ENCODE data around the gene PDSS1. TPM values are rescaled to one million over a fixed set of nuclear protein-coding genes. Genes with fewer than 3 reads are reported as not detected.

Gene PDSS1
- polyA plus RNA-seq, 1 of the 3 experiments (the other 2 are of a cell fraction): 14.9 TPM

DNA sequence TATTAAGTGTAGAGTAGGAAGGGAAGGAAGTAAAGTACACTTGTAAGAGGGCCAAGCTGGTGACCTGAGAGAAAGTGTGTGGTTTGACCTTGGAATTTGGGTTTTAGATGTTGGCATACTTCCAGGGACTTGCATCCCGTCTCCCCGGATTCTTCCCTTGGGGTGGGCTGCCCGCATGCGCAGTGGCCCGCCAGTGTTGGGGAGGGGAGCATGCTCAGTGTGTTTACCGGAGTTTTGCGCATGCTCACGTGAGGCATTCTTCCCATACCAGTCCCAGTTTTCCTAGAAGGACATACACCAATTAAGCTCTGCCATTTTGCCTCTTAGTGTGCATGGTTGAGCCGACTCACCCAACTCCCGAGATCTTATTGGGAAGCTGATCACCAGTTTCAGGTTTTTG, 9.4 kb downstream of the PDSS1 start:
- H3K4me3 ChIP-seq (ENCODE audit: low read depth in 2 of 2, low read length in 1 of 2): no peak overlapping the region
- no peaks in the 10 kb centered on the region for H3K9me2 ChIP-seq
- H3K36me3 ChIP-seq (replicated peaks in 1 of 2; ENCODE audit: control insufficient read depth in 1 of 2, insufficient read depth in 2 of 2, low read length in 1 of 2): peaks cover 2 to 28% of the 10 kb centered on the region in 2 experiments
- peaks cover 20% of the 10 kb centered on the region; the same call in 1 of the 2 replicates for H3K79me2 ChIP-seq (ENCODE audit: insufficient read depth)
- H3K4me2 ChIP-seq: no peak overlapping the region
- H3K4me1 ChIP-seq (ENCODE audit: control insufficient read depth in 1 of 2, insufficient read depth in 2 of 2, low read depth in 1 of 2, low read length in 1 of 2): no peaks in the 10 kb centered on the region
- no peaks in the 10 kb centered on the region for H4K20me1 ChIP-seq (ENCODE audit: insufficient read depth)
- H2AFZ ChIP-seq (ENCODE audit: low read depth): no peak overlapping the region
- H3F3A ChIP-seq (replicated peaks; ENCODE audit: insufficient read depth): no peaks in the 10 kb centered on the region
- no peak overlapping the region for H3K9ac ChIP-seq
- no peak for DNase-seq
- 84% methylated on average over 10 of the region's 10 CpGs for WGBS (ENCODE audit: low lambda C conversion rate)
- no peak for TF ChIP-seq TAF1 (IDR thresholded peaks at IDR 0.05; ENCODE audit: borderline replicate concordance, low read depth, low read length)
- TF ChIP-seq NRF1 (IDR thresholded peaks at IDR 0.05; ENCODE audit: low read depth, low read length): no peak
- TF ChIP-seq POLR2AphosphoS5 (IDR thresholded peaks at IDR 0.05; ENCODE audit: low read depth, low read length): no peak
- no peak for TF ChIP-seq RXRA (IDR thresholded peaks at IDR 0.05; ENCODE audit: borderline replicate concordance, low read depth)
- TF ChIP-seq RCOR1 (IDR thresholded peaks at IDR 0.05; ENCODE audit: low read length): no peak
- no peak for TF ChIP-seq SIN3A (IDR thresholded peaks at IDR 0.05; ENCODE audit: borderline replicate concordance, low read depth, low read length)
- TF ChIP-seq MAX (IDR thresholded peaks at IDR 0.05; ENCODE audit: low read depth): no peak
- no peak for TF ChIP-seq CHD2 (IDR thresholded peaks at IDR 0.05; ENCODE audit: low read length, partially characterized antibody)
- TF ChIP-seq FOSL2 (IDR thresholded peaks at IDR 0.05; ENCODE audit: borderline replicate concordance, low read depth): no peak
- no peak for TF ChIP-seq MEF2A (IDR thresholded peaks at IDR 0.05; ENCODE audit: borderline replicate concordance, low read depth)
- no peak for TF ChIP-seq REST (IDR thresholded peaks at IDR 0.05; ENCODE audit: low read depth, low read length)
- TF ChIP-seq NFIC (IDR thresholded peaks at IDR 0.05; ENCODE audit: borderline replicate concordance): no peak
- TF ChIP-seq MXI1 (IDR thresholded peaks at IDR 0.05; ENCODE audit: low read depth, low read length): no peak
- no peaks in the 10 kb centered on the region for H3K9me3 ChIP-seq
- no peaks in the 10 kb centered on the region for H3K27me3 ChIP-seq (ENCODE audit: insufficient read depth)
- no peak overlapping the region for H3K27ac ChIP-seq (ENCODE audit: low read depth in 2 of 2, low read length in 1 of 2)
- ChIA-PET POLR2A (interaction anchor here (1.0 kb wide), 1 partner anchor 447 kb away, joined by 3 read pairs; the partner anchor contains the start of gene YME1L1), CTCF (interaction anchor here (1.0 to 1.8 kb wide), 4 partner anchors 9 to 175 kb away, joined by 3 to 5 read pairs (median 3); no protein-coding TSS in a partner anchor)

- no peak overlapping the region for H3K27ac ChIP-seq (ENCODE audit: low read depth in 2 of 2, low read length in 1 of 2)
- peaks cover 0 to 36% of the 10 kb centered on the region in 2 experiments for H3K36me3 ChIP-seq (replicated peaks in 1 of 2; ENCODE audit: control insufficient read depth in 1 of 2, insufficient read depth in 2 of 2, low read length in 1 of 2)
- H2AFZ ChIP-seq (ENCODE audit: low read depth): no peak overlapping the region
- no peaks in the 10 kb centered on the region for H3K79me2 ChIP-seq (ENCODE audit: insufficient read depth)
- H3F3A ChIP-seq (replicated peaks; ENCODE audit: insufficient read depth): no peaks in the 10 kb centered on the region
- H3K9me2 ChIP-seq: no peaks in the 10 kb centered on the region
- CTCF ChIA-PET: no interaction called here
- H3K9ac ChIP-seq: no peak overlapping the region
- DNase-seq: no peak
- H3K9me3 ChIP-seq: no peaks in the 10 kb centered on the region
- H3K27me3 ChIP-seq (ENCODE audit: insufficient read depth): no peaks in the 10 kb centered on the region
- WGBS (ENCODE audit: low lambda C conversion rate): no CpG with 5 or more reads among the region's 5 CpGs
- H3K4me1 ChIP-seq (ENCODE audit: control insufficient read depth in 1 of 2, insufficient read depth in 2 of 2, low read depth in 1 of 2, low read length in 1 of 2): no peaks in the 10 kb centered on the region
- H3K4me2 ChIP-seq: no peak overlapping the region
- POLR2A ChIA-PET: no interaction called here
- no peaks in the 10 kb centered on the region for H4K20me1 ChIP-seq (ENCODE audit: insufficient read depth)
- H3K4me3 ChIP-seq (ENCODE audit: low read depth in 2 of 2, low read length in 1 of 2): no peak overlapping the region
- TF ChIP-seq RFX5 (IDR thresholded peaks at IDR 0.05; ENCODE audit: low read length): no peak
- TF ChIP-seq PBX3 (IDR thresholded peaks at IDR 0.05): no peak
- TF ChIP-seq, protein P1, sequence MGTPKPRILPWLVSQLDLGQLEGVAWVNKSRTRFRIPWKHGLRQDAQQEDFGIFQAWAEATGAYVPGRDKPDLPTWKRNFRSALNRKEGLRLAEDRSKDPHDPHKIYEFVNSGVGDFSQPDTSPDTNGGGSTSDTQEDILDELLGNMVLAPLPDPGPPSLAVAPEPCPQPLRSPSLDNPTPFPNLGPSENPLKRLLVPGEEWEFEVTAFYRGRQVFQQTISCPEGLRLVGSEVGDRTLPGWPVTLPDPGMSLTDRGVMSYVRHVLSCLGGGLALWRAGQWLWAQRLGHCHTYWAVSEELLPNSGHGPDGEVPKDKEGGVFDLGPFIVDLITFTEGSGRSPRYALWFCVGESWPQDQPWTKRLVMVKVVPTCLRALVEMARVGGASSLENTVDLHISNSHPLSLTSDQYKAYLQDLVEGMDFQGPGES (IDR thresholded peaks at IDR 0.05; ENCODE audit: low read depth, low read length): no peak
- TF ChIP-seq FOXM1 (IDR thresholded peaks at IDR 0.05; ENCODE audit: low read depth): no peak
- no peak for TF ChIP-seq TEAD4 (IDR thresholded peaks at IDR 0.05; ENCODE audit: borderline replicate concordance, insufficient read depth)
- no peak for TF ChIP-seq EZH2phosphoT487 (IDR thresholded peaks at IDR 0.05; ENCODE audit: borderline replicate concordance, low read depth)
- TF ChIP-seq RAD21 (IDR thresholded peaks at IDR 0.05; ENCODE audit: low read length): no peak
- no peak for TF ChIP-seq TCF12 (IDR thresholded peaks at IDR 0.05)
- TF ChIP-seq NRF1 (IDR thresholded peaks at IDR 0.05; ENCODE audit: low read depth, low read length): no peak
- no peak for TF ChIP-seq MAX (IDR thresholded peaks at IDR 0.05; ENCODE audit: low read depth)
- no peak for TF ChIP-seq POLR2AphosphoS5 (IDR thresholded peaks at IDR 0.05; ENCODE audit: low read depth, low read length)
- TF ChIP-seq, protein P2, sequence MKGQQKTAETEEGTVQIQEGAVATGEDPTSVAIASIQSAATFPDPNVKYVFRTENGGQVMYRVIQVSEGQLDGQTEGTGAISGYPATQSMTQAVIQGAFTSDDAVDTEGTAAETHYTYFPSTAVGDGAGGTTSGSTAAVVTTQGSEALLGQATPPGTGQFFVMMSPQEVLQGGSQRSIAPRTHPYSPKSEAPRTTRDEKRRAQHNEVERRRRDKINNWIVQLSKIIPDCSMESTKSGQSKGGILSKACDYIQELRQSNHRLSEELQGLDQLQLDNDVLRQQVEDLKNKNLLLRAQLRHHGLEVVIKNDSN (IDR thresholded peaks at IDR 0.05; ENCODE audit: borderline replicate concordance, low read depth): no peak
Measured at GRCh38 chr10:26711324-26711723, 13.8 kb downstream of the PDSS1 start.

Data from SK-N-SH (cell line).